Fibroblast of lung (primary cell): ENCODE results near the gene TOR4A. TPM values are rescaled to one million over a fixed set of nuclear protein-coding genes. Genes with fewer than 3 reads are reported as not detected.
"Not testable (repeated sequence)": the region's sequence is repeated elsewhere in the genome, so short reads cannot be mapped to it uniquely, and the experiment has no call there.

Source experiments
- DNase-seq, 2 donors: peaks; one replicate each; pipeline versions ENCODE4 v3.0.0 to v3.0.0-alpha.2; 2010; ENCODE audit warnings: low read depth in 2 of 2
- H2AFZ ChIP-seq: 2 replicates; pipeline ENCODE4 v1.5.1; 2012; ENCODE audit warnings: low read length, control low read depth, inconsistent platforms
- H3K27ac ChIP-seq: 2 replicates; pipeline ENCODE4 v1.5.1; 2011; ENCODE audit warnings: low read length, control low read depth; ENCODE audit not compliant: insufficient read depth
- H3K27me3 ChIP-seq: 2 replicates; pipeline ENCODE4 v1.5.1; 2011; ENCODE audit warnings: mild to moderate bottlenecking, low read length; ENCODE audit not compliant: control insufficient read depth, insufficient read depth
- H3K36me3 ChIP-seq: 2 replicates; pipeline ENCODE4 v1.5.1; 2011; ENCODE audit warnings: low read length; ENCODE audit not compliant: control insufficient read depth, insufficient read depth
- H3K4me1 ChIP-seq: 2 replicates; pipeline ENCODE4 v1.5.1; 2011; ENCODE audit warnings: low read length; ENCODE audit not compliant: control insufficient read depth, insufficient read depth; ENCODE audit errors: extremely low read depth
- H3K4me2 ChIP-seq: 2 replicates; pipeline ENCODE4 v1.5.1; 2011; ENCODE audit warnings: low read length, control low read depth; ENCODE audit not compliant: insufficient read depth; ENCODE audit errors: extremely low read depth
- H3K4me3 ChIP-seq, 4 experiments: fragments of 200-600 bp in 1 of 4; sonication (generic) in 1 of 4; replicated peaks in 1 of 4; 2 replicates each; pipeline ENCODE4 v1.5.1; 2011 to 2016; ENCODE audit warnings: low read length in 4 of 4, low read depth in 3 of 4, mild to moderate bottlenecking in 3 of 4, control low read depth in 2 of 4, inconsistent platforms in 1 of 4, mixed read lengths in 1 of 4; ENCODE audit not compliant: insufficient read depth in 1 of 4; ENCODE audit errors: control extremely low read depth in 1 of 4
- H3K79me2 ChIP-seq: 2 replicates; pipeline ENCODE4 v1.5.1; 2012; ENCODE audit warnings: mild to moderate bottlenecking, low read length, inconsistent platforms; ENCODE audit not compliant: control insufficient read depth, insufficient read depth
- H3K9ac ChIP-seq: 2 replicates; pipeline ENCODE4 v1.5.1; 2011; ENCODE audit warnings: mild to moderate bottlenecking, low read length, control low read depth; ENCODE audit not compliant: insufficient read depth
- H3K9me3 ChIP-seq: 2 replicates; pipeline ENCODE4 v1.5.1; 2012; ENCODE audit warnings: low read depth, low read length; ENCODE audit not compliant: control insufficient read depth, insufficient read depth
- H4K20me1 ChIP-seq: 2 replicates; pipeline ENCODE4 v1.5.1; 2011; ENCODE audit warnings: low read length; ENCODE audit not compliant: control insufficient read depth, insufficient read depth; ENCODE audit errors: extremely low read depth
- CTCF ChIP-seq, 2 donors: IDR thresholded peaks in 1 of 2; conservative IDR thresholded peaks in 1 of 2; 1 replicate in 1 of 2; 2 replicates in 1 of 2; pipeline ENCODE4 v1.5.1; 2011 to 2012; ENCODE audit warnings: low read length in 2 of 2, control low read depth in 1 of 2, inconsistent platforms in 1 of 2, low read depth in 1 of 2, mild to moderate bottlenecking in 1 of 2
- EZH2 ChIP-seq: IDR thresholded peaks from 2 replicates; pipeline ENCODE4 v1.5.1; 2012; ENCODE audit warnings: low read length, control low read depth, mild to moderate bottlenecking; ENCODE audit errors: missing control alignments
- polyA plus RNA-seq, 2 donors: library from polyadenylated mRNA; depleted of rRNA in 1 of 2; stranded (reverse) in 1 of 2; unstranded in 1 of 2; fragments of >200 nt; gene quantifications; 2 replicates each; pipeline ENCODE4 v1.2.1, GENCODE V29; 2011 to 2012; ENCODE audit warnings: missing spikeins in 1 of 2
- total RNA-seq: library from RNA; depleted of rRNA; stranded (reverse); fragments of >200 nt; gene quantifications from 2 replicates; pipeline ENCODE4 v1.2.1, GENCODE V29; 2014

TOR4A gene
- total and polyA plus RNA-seq, 2 donors (not counting 1 experiment from before 2014, with no cell fraction given), result 3.3 to 22.1 TPM

GRCh38 chr9:137262173-137262908 lies 15.2 kb upstream of the TOR4A start:
- not testable (repeated sequence) for H3K4me1 ChIP-seq, H2AFZ ChIP-seq, H3K9ac ChIP-seq, H3K4me2 ChIP-seq, H3K9me3 ChIP-seq, H4K20me1 ChIP-seq, H3K27ac ChIP-seq, H3K27me3 ChIP-seq, H3K79me2 ChIP-seq, H3K4me3 ChIP-seq
- TF ChIP-seq CTCF (conservative IDR thresholded peaks at IDR 0.05 in 1 of 2, IDR thresholded peaks at IDR 0.05 in 1 of 2; ENCODE audit: low read depth in 1 of 2, low read length in 2 of 2), result peak; percentile 35 to 48
- DNase-seq, result peak; percentile 51 to 59
- H3K36me3 ChIP-seq, result peaks cover 23% of the 10 kb centered on the region

GRCh38 chr9:137262909-137263285 lies 14.6 kb upstream of the TOR4A start:
- TF ChIP-seq CTCF (conservative IDR thresholded peaks at IDR 0.05 in 1 of 2, IDR thresholded peaks at IDR 0.05 in 1 of 2; ENCODE audit: low read depth in 1 of 2, low read length in 2 of 2) (no peak), EZH2 (no peak)
- Histone ChIP-seq H2AFZ (no peak overlapping the region), H3K9me3 (no peaks in the 10 kb centered on the region), H3K4me3 (no peak overlapping the region), H3K4me1 (no peaks in the 10 kb centered on the region), H3K36me3 (peaks cover 25% of the 10 kb centered on the region), H3K79me2 (peaks cover 4% of the 10 kb centered on the region), H3K9ac (no peak overlapping the region), H3K27me3 (no peaks in the 10 kb centered on the region), H4K20me1 (no peaks in the 10 kb centered on the region), H3K4me2 (no peak overlapping the region), H3K27ac (no peak overlapping the region)
- DNase-seq, result no peak

GRCh38 chr9:137263506-137263905 lies 14.0 kb upstream of the TOR4A start:
- H3K27ac ChIP-seq, result no peak overlapping the region
- no peak for DNase-seq
- no peak overlapping the region for H3K4me2 ChIP-seq
- H3K4me1 ChIP-seq, result peaks cover under 1% of the 10 kb centered on the region
- H3K36me3 ChIP-seq, result peaks cover 26% of the 10 kb centered on the region
- H3K4me3 ChIP-seq, result no peak overlapping the region
- TF ChIP-seq EZH2 (no peak), CTCF (conservative IDR thresholded peaks at IDR 0.05 in 1 of 2, IDR thresholded peaks at IDR 0.05 in 1 of 2; ENCODE audit: low read depth in 1 of 2, low read length in 2 of 2) (no peak)
- no peak overlapping the region for H2AFZ ChIP-seq
- no peaks in the 10 kb centered on the region for H4K20me1 ChIP-seq
- no peak overlapping the region for H3K9ac ChIP-seq
- H3K79me2 ChIP-seq, result peaks cover 2% of the 10 kb centered on the region
- H3K9me3 ChIP-seq, result no peaks in the 10 kb centered on the region
- H3K27me3 ChIP-seq, result no peaks in the 10 kb centered on the region
